ENCODE results near the gene CRTC1. TPM values are rescaled to one million over a fixed set of nuclear protein-coding genes. Genes with fewer than 3 reads are reported as not detected.

The CRTC1 gene
- total RNA-seq, 4 donors from 2014 or later, result 2.8 to 8.8 (median 3.7) TPM

- intact Hi-C loops (cut with DNase I; ENCODE audit: low total_unique reads), result no loop called here
- no peak for DNase-seq
These were observed 31.9 kb downstream of the CRTC1 start for GRCh38 chr19:18715416-18715815.

DNA sequence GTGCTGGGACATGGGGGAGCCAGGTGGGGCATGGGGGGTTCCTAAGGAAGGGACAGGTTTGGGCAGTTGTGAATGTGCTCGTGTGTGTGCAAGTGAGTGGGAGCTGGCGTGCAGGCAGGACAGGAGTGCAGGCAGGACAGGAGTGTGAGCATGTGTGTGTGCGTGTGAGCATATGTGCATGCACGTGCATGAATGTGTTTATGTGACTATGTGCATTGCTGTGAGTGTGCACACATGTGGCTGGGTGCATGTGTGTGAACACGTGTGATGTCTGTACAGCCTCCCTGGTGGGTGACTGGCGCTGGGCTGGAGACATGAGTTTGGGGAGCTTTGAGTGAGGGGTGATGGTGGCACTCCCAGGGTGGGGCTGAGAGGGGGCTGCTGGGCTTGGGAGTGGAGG is 33.4 kb downstream of the CRTC1 start:
- DNase-seq (no peak), ATAC-seq (no peak)
- TF ChIP-seq, protein P1, sequence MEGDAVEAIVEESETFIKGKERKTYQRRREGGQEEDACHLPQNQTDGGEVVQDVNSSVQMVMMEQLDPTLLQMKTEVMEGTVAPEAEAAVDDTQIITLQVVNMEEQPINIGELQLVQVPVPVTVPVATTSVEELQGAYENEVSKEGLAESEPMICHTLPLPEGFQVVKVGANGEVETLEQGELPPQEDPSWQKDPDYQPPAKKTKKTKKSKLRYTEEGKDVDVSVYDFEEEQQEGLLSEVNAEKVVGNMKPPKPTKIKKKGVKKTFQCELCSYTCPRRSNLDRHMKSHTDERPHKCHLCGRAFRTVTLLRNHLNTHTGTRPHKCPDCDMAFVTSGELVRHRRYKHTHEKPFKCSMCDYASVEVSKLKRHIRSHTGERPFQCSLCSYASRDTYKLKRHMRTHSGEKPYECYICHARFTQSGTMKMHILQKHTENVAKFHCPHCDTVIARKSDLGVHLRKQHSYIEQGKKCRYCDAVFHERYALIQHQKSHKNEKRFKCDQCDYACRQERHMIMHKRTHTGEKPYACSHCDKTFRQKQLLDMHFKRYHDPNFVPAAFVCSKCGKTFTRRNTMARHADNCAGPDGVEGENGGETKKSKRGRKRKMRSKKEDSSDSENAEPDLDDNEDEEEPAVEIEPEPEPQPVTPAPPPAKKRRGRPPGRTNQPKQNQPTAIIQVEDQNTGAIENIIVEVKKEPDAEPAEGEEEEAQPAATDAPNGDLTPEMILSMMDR (IDR thresholded peaks at IDR 0.05 in 4 of 5, conservative IDR thresholded peaks at IDR 0.05 in 1 of 5), result no peak
- no peak for TF ChIP-seq POLR2A (IDR thresholded peaks at IDR 0.05)
- Histone ChIP-seq H3K27ac (no peak overlapping the region), H3K4me3 (no peak overlapping the region), H3K9me3 (no peaks in the 10 kb centered on the region), H3K27me3 (no peaks in the 10 kb centered on the region), H3K4me1 (peaks cover 6 to 9% of the 10 kb centered on the region in 2 donors), H3K36me3 (peaks cover 0 to under 1% of the 10 kb centered on the region in 2 donors)
- in situ Hi-C loops (cut with MboI; ENCODE audit: low sequenced_read_pairs in 4 of 4) (no loop called here), intact Hi-C loops (cut with DNase I; ENCODE audit: low total_unique reads) (no loop called here)

More at GRCh38 chr19:18715416-18715815, 31.9 kb downstream of the CRTC1 start:
- no peak for ATAC-seq
- H3K4me3 ChIP-seq, result no peak overlapping the region
- in situ Hi-C loops (cut with MboI; ENCODE audit: low sequenced_read_pairs in 4 of 4), result no loop called here
- no peaks in the 10 kb centered on the region for H3K27me3 ChIP-seq
- H3K9me3 ChIP-seq, result no peaks in the 10 kb centered on the region
- H3K36me3 ChIP-seq, result no peaks in the 10 kb centered on the region
- TF ChIP-seq POLR2A (IDR thresholded peaks at IDR 0.05), result no peak
- TF ChIP-seq, protein P1 (IDR thresholded peaks at IDR 0.05 in 4 of 5, conservative IDR thresholded peaks at IDR 0.05 in 1 of 5), result no peak
- H3K4me1 ChIP-seq, result peaks cover 6 to 9% of the 10 kb centered on the region in 2 donors
- no peak overlapping the region for H3K27ac ChIP-seq

DNA sequence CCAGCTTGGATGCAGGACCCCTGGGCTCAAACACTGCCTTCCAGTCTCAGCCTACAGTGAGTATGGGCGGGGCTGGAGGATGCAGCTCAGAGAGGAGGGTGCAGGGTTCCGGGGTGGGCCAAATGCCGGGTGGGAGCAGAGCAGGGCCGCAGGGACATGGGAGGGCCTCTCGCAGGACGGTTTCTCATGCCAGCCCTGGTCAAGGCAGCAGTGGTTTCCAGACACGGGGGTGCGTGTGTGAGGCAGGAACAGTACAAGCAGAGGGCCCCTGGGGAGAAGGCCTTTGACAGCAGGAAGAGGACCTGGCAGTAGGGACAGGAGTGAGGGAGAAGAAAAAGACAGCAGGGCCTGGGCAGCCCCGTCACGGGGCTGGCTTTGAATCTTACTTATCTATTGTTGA is 34.1 kb downstream of the CRTC1 start:
- Histone ChIP-seq H3K36me3 (peaks cover 0 to 4% of the 10 kb centered on the region in 2 donors), H3K4me3 (no peak overlapping the region), H3K27me3 (no peaks in the 10 kb centered on the region), H3K4me1 (peaks cover 6 to 9% of the 10 kb centered on the region in 2 donors), H3K27ac (no peak overlapping the region), H3K9me3 (no peaks in the 10 kb centered on the region)
- ATAC-seq (no peak), DNase-seq (no peak)
- intact Hi-C loops (cut with DNase I; ENCODE audit: low total_unique reads) (no loop called here), in situ Hi-C loops (cut with MboI; ENCODE audit: low sequenced_read_pairs in 4 of 4) (no loop called here)
- TF ChIP-seq, protein P1 (IDR thresholded peaks at IDR 0.05 in 4 of 5, conservative IDR thresholded peaks at IDR 0.05 in 1 of 5), result no peak
- no peak for TF ChIP-seq POLR2A (IDR thresholded peaks at IDR 0.05)

GRCh38 chr19:18718015-18718526 is 34.6 kb downstream of the CRTC1 start:
- no peaks in the 10 kb centered on the region for H3K9me3 ChIP-seq
- DNase-seq, result no peak
- no peak overlapping the region for H3K4me3 ChIP-seq
- peaks cover 0 to 4% of the 10 kb centered on the region in 2 donors for H3K36me3 ChIP-seq
- in situ Hi-C loops (cut with MboI; ENCODE audit: low sequenced_read_pairs in 4 of 4), result no loop called here
- no peak overlapping the region for H3K27ac ChIP-seq
- no peaks in the 10 kb centered on the region for H3K27me3 ChIP-seq
- H3K4me1 ChIP-seq, result peaks cover 6 to 9% of the 10 kb centered on the region in 2 donors
- TF ChIP-seq, protein P1 (IDR thresholded peaks at IDR 0.05 in 4 of 5, conservative IDR thresholded peaks at IDR 0.05 in 1 of 5), result no peak
- TF ChIP-seq POLR2A (IDR thresholded peaks at IDR 0.05), result no peak
- ATAC-seq, result no peak
- intact Hi-C loops (cut with DNase I; ENCODE audit: low total_unique reads), result no loop called here
